Mucosa of rectum (tissue), 2 donors: ENCODE data around the gene KCNS1.
"Not testable (repeated sequence)": the region's sequence is repeated elsewhere in the genome, so short reads cannot be mapped to it uniquely, and the experiment has no call there.

ENCODE experiments used
- H3K27ac ChIP-seq, 2 donors: one replicate each; pipeline ENCODE4 v1.7.0; 2013; ENCODE audit warnings: inconsistent platforms in 2 of 2, low read depth in 2 of 2, low read length in 2 of 2
- H3K27me3 ChIP-seq, 2 donors: one replicate each; pipeline ENCODE4 v1.7.0; 2013; ENCODE audit warnings: low read length in 2 of 2; ENCODE audit not compliant: control insufficient read depth in 2 of 2, insufficient read depth in 2 of 2
- H3K36me3 ChIP-seq, 2 donors: one replicate each; pipeline ENCODE4 v1.7.0; 2013; ENCODE audit warnings: low read length in 2 of 2; ENCODE audit not compliant: control insufficient read depth in 2 of 2, insufficient read depth in 2 of 2
- H3K4me1 ChIP-seq, 2 donors: one replicate each; pipeline ENCODE4 v1.7.0; 2013; ENCODE audit warnings: low read length in 2 of 2, mild to moderate bottlenecking in 1 of 2; ENCODE audit not compliant: control insufficient read depth in 2 of 2, insufficient read depth in 2 of 2
- H3K4me3 ChIP-seq, 2 donors: one replicate each; pipeline ENCODE4 v1.7.0; 2013; ENCODE audit warnings: low read length in 2 of 2
- H3K9ac ChIP-seq, 2 donors: one replicate each; pipeline ENCODE4 v1.7.0; 2013; ENCODE audit warnings: low read length in 2 of 2, low read depth in 1 of 2, mild to moderate bottlenecking in 1 of 2
- H3K9me3 ChIP-seq, 2 donors: one replicate each; pipeline ENCODE4 v1.7.0; 2013; ENCODE audit warnings: low read length in 2 of 2; ENCODE audit not compliant: control insufficient read depth in 2 of 2
- donor health status: healthy.
- donor health status: Normal muscosa, but diverticular disease.

The KCNS1 gene

GRCh38 chr20:45100563-45101245 lies at the start of gene KCNS1:
TSS of gene KCNS1 (minus strand) at chr20:45101127. CDS start at chr20:45099236, 1,891 bp downstream.
- Histone ChIP-seq H3K4me3 (no peak within 1 kb of the TSS), H3K9ac (no peak within 1 kb of the TSS), H3K27me3 (peaks cover 15 to 18% of the 10 kb centered on the region in 2 donors), H3K4me1 (peaks cover 0 to 2% of the 10 kb centered on the region in 2 donors), H3K9me3 (no peaks in the 10 kb centered on the region), H3K36me3 (no peaks in the 10 kb centered on the region), H3K27ac (no peak within 1 kb of the TSS)

GRCh38 chr20:45149062-45149461 lies 48.1 kb upstream of the KCNS1 start:
- Histone ChIP-seq H3K27me3 (peaks cover 0 to 11% of the 10 kb centered on the region in 2 donors), H3K9me3 (no peaks in the 10 kb centered on the region), H3K36me3 (no peaks in the 10 kb centered on the region), H3K4me1 (no peaks in the 10 kb centered on the region), H3K27ac (no peak overlapping the region), H3K4me3 (no peak overlapping the region), H3K9ac (no peak overlapping the region)

- Histone ChIP-seq H3K4me1 (peaks cover 10% of the 10 kb centered on the region in 2 donors), H3K9me3 (no peaks in the 10 kb centered on the region), H3K9ac (no peak overlapping the region), H3K27me3 (peaks cover 0 to 2% of the 10 kb centered on the region in 2 donors), H3K36me3 (no peaks in the 10 kb centered on the region), H3K27ac (no peak overlapping the region), H3K4me3 (no peak overlapping the region)
These were observed 39.9 kb upstream of the KCNS1 start for GRCh38 chr20:45140836-45141235.

- H3K4me3 ChIP-seq, H3K9ac ChIP-seq, H3K9me3 ChIP-seq, H3K27ac ChIP-seq, H3K36me3 ChIP-seq, H3K27me3 ChIP-seq: not testable (repeated sequence)
- H3K4me1 ChIP-seq: peaks cover 10% of the 10 kb centered on the region in 2 donors
These were observed 38.9 kb upstream of the KCNS1 start for GRCh38 chr20:45139733-45140375.

GRCh38 chr20:45138561-45139300 lies 37.8 kb upstream of the KCNS1 start:
- peak overlapping the region; percentile 37 to 50 for H3K4me3 ChIP-seq
- peaks cover 10% of the 10 kb centered on the region in 2 donors for H3K4me1 ChIP-seq
- H3K9ac ChIP-seq: no peak overlapping the region
- H3K36me3 ChIP-seq: no peaks in the 10 kb centered on the region
- H3K9me3 ChIP-seq: no peaks in the 10 kb centered on the region
- no peaks in the 10 kb centered on the region for H3K27me3 ChIP-seq
- H3K27ac ChIP-seq: peak overlapping the region; percentile 46 to 52

GRCh38 chr20:45136911-45137310 lies 36.0 kb upstream of the KCNS1 start:
- Histone ChIP-seq H3K9ac (no peak overlapping the region), H3K27me3 (no peaks in the 10 kb centered on the region), H3K27ac (no peak overlapping the region), H3K36me3 (no peaks in the 10 kb centered on the region), H3K4me1 (peaks cover 10% of the 10 kb centered on the region in 2 donors), H3K9me3 (no peaks in the 10 kb centered on the region), H3K4me3 (no peak overlapping the region)

- Histone ChIP-seq H3K27ac (no peak overlapping the region), H3K9ac (no peak overlapping the region), H3K4me1 (no peaks in the 10 kb centered on the region), H3K27me3 (no peaks in the 10 kb centered on the region), H3K36me3 (no peaks in the 10 kb centered on the region), H3K4me3 (no peak overlapping the region), H3K9me3 (no peaks in the 10 kb centered on the region)
These were observed 27.2 kb upstream of the KCNS1 start for GRCh38 chr20:45128099-45128498.

GRCh38 chr20:45124365-45124764 lies 23.4 kb upstream of the KCNS1 start, which contains the start of gene WFDC12:
TSS of gene WFDC12 (minus strand) at chr20:45124465. CDS start at chr20:45124447, 18 bp downstream.
- no peak within 1 kb of the TSS for H3K27ac ChIP-seq
- no peaks in the 10 kb centered on the region for H3K27me3 ChIP-seq
- no peaks in the 10 kb centered on the region for H3K36me3 ChIP-seq
- H3K9ac ChIP-seq: no peak within 1 kb of the TSS
- no peak within 1 kb of the TSS for H3K4me3 ChIP-seq
- H3K9me3 ChIP-seq: no peaks in the 10 kb centered on the region
- H3K4me1 ChIP-seq: no peaks in the 10 kb centered on the region

GRCh38 chr20:45121388-45121787 lies 20.5 kb upstream of the KCNS1 start:
- H3K9me3 ChIP-seq: no peaks in the 10 kb centered on the region
- no peaks in the 10 kb centered on the region for H3K36me3 ChIP-seq
- no peak overlapping the region for H3K9ac ChIP-seq
- H3K27ac ChIP-seq: no peak overlapping the region
- no peaks in the 10 kb centered on the region for H3K4me1 ChIP-seq
- H3K4me3 ChIP-seq: no peak overlapping the region
- no peaks in the 10 kb centered on the region for H3K27me3 ChIP-seq
